HEK293T (cell line): ENCODE measurements around the gene GULP1.

Experiments
- ARNT ChIP-seq: fragments of 450-650 bp; IDR thresholded peaks from 2 replicates; pipeline ENCODE4 v1.6.1; 2017; ENCODE audit warnings: mild to moderate bottlenecking
- FOXA1 ChIP-seq: fragments of 450-650 bp; IDR thresholded peaks from 2 replicates; pipeline ENCODE4 v1.6.1; 2016; ENCODE audit warnings: mild to moderate bottlenecking
- FOXK2 ChIP-seq: fragments of 450-650 bp; IDR thresholded peaks from 2 replicates; pipeline ENCODE4 v1.6.1; 2016; ENCODE audit warnings: mild to moderate bottlenecking
- FOXM1 ChIP-seq: fragments of 450-650 bp; IDR thresholded peaks from 2 replicates; pipeline ENCODE4 v1.6.1; 2017; ENCODE audit warnings: mild to moderate bottlenecking, borderline replicate concordance
- SUZ12 ChIP-seq: fragments of 450-650 bp; IDR thresholded peaks from 2 replicates; pipeline ENCODE4 v1.6.1; 2016; ENCODE audit warnings: mild to moderate bottlenecking

DNA sequence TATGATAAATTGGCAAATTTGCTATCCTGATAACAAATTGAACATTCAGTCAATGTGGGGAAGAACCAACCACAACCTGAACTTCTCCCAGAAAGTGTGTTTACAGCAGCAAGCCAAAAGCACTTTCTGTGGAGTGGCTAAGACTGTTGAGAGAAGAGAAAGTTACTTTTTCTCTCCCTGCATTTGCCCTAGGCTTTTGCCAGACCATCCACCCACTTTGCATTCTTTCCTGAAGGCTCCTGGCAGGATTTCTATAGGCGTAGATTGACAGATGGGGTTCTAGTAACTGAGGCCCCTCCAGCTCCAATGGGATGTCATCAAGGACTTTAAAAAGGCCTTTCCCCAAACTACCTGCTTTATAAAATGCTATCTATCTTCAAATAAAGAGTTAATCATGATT, 215.2 kb downstream of the GULP1 start:
- TF ChIP-seq FOXA1 (no peak), FOXK2 (no peak), ARNT (no peak), FOXM1 (no peak), SUZ12 (no peak)
